ENCODE data around the gene NFIC.
"Not testable (repeated sequence)": the region's sequence is repeated elsewhere in the genome, so short reads cannot be mapped to it uniquely, and the experiment has no call there.

NFIC gene

GRCh38 chr19:3451451-3451866, 85.1 kb downstream of the NFIC start:
- no peaks in the 10 kb centered on the region for H3K4me1 Mint-ChIP-seq (ENCODE audit: low read depth in 2 of 2)
- H3K36me3 Mint-ChIP-seq (ENCODE audit: insufficient read depth): peaks cover 30% of the 10 kb centered on the region
- H3K27ac Mint-ChIP-seq: peak overlapping the region in 1 of 2 donors; percentile 19
- no peak for ATAC-seq (replicated peaks)
- no peak for DNase-seq
- no peaks in the 10 kb centered on the region for H3K9me3 Mint-ChIP-seq
- H3K27me3 Mint-ChIP-seq: no peaks in the 10 kb centered on the region
- no peak overlapping the region for H3K4me3 Mint-ChIP-seq

DNA sequence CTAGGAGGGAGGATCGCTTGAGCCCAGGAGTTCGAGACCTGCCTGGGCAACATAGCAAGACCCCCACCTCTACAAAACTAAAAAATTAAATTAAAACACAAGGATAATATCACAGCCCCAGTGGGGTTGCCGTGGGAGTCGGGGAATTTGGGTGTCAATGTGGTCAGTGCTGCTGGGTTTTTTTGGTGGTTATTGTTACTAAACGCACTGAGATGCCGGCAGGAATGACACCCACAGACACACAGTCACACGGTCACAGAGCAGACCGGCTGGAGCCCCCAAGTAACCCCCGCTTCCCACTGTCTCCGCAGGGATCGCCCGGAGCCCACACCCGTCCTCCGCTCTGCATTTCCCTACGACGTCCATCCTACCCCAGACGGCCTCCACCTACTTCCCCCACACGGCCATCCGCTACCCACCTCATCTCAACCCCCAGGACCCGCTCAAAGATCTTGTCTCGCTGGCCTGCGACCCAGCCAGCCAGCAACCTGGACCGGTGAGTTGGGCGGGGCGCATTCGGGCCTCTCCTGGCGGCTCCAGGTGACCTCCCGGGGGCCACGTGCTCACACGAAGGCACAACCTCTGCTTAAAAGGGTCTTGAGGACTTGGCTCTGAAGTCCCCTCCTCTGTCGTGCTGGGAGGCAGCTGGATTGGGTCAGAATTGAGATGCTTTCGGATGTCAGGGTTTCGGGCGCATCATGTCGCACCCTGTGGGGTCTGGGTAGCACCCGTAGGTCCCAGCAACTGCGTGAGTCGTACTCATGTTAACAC, 86.0 kb downstream of the NFIC start:
- Mint-ChIP-seq H3K4me1 (ENCODE audit: low read depth in 2 of 2) (peaks cover 0 to 3% of the 10 kb centered on the region in 2 donors), H3K27ac (no peak overlapping the region), H3K9me3 (no peaks in the 10 kb centered on the region), H3K4me3 (no peak overlapping the region), H3K36me3 (ENCODE audit: insufficient read depth) (peaks cover 30% of the 10 kb centered on the region), H3K27me3 (no peaks in the 10 kb centered on the region)
- DNase-seq (no peak), ATAC-seq (replicated peaks) (no peak)

DNA sequence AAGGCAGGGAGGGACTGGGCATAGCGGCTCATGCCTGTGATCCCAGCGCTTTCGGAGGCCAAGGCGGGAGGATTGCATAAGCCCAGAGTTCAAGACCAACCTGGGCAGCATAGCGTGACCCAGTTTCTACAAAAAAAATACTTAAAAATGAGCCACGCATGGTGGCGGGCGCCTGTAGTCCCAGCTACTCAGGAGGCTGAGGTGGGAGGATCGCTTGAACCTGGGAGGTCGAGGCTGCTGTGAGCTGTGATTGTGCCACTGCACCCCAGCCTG, 86.5 kb downstream of the NFIC start:
- H3K4me1 Mint-ChIP-seq (ENCODE audit: low read depth in 2 of 2); H3K27ac Mint-ChIP-seq; H3K27me3 Mint-ChIP-seq; H3K9me3 Mint-ChIP-seq; DNase-seq; ATAC-seq (replicated peaks); H3K4me3 Mint-ChIP-seq: not testable (repeated sequence)
- H3K36me3 Mint-ChIP-seq (ENCODE audit: insufficient read depth): peaks cover 30% of the 10 kb centered on the region

DNA sequence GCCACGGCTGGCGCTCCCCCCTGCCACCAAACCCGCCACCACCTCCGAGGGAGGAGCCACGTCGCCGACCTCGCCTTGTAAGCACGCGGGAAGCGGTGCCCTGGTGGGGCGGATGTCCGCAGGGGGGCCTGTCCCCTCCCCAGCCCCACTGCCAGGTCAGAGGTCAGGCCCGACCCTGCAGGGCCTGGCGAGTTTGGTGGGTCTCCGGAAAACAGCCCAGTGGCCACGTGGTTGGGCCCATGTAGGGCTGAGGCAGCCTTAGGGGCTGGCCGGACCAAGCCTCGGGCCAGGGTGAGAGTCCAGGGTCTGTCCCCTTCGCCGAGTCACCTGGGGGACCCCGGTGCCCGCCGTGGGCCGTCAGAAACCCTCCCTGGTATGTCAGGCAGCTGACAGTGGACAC, 87.5 kb downstream of the NFIC start:
- Mint-ChIP-seq H3K4me3 (no peak overlapping the region), H3K9me3 (no peaks in the 10 kb centered on the region), H3K27ac (no peak overlapping the region), H3K36me3 (ENCODE audit: insufficient read depth) (peaks cover 30% of the 10 kb centered on the region), H3K4me1 (ENCODE audit: low read depth in 2 of 2) (peaks cover 0 to 3% of the 10 kb centered on the region in 2 donors), H3K27me3 (no peaks in the 10 kb centered on the region)
- no peak for DNase-seq
- no peak for ATAC-seq (replicated peaks)

GRCh38 chr19:3454656-3455392, 88.4 kb downstream of the NFIC start:
- Mint-ChIP-seq H3K27me3 (no peaks in the 10 kb centered on the region), H3K27ac (no peak overlapping the region), H3K4me3 (no peak overlapping the region), H3K36me3 (ENCODE audit: insufficient read depth) (peaks cover 23% of the 10 kb centered on the region), H3K4me1 (ENCODE audit: low read depth in 2 of 2) (peaks cover 0 to 4% of the 10 kb centered on the region in 2 donors), H3K9me3 (no peaks in the 10 kb centered on the region)
- no peak for DNase-seq
- no peak for ATAC-seq (replicated peaks)

DNA sequence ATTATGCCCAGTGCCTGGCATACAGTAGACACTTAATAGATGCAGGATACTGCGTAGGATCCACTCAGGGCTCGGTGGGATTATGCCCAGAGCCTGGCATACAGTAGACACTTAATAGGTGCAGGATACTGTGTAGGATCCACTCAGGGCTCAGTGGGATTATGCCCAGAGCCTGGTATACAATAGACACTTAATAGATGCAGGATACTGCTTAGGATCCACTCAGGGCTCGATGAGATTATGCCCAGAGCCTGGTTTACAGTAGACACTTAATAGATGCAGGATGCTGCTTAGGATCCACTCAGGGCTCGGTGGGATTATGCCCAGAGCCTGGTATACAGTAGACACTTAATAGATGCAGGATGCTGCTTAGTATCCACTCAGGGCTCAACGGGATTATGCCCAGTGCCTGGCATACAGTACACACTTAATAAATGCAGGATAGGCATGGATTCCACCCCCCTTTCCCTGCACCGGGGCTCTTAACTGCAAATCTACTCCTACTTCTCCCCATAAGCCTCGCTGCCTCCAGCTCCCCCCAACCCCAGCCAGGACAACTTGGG, 89.1 kb downstream of the NFIC start:
- peaks cover 0 to 4% of the 10 kb centered on the region in 2 donors for H3K4me1 Mint-ChIP-seq (ENCODE audit: low read depth in 2 of 2)
- no peak for ATAC-seq (replicated peaks)
- H3K9me3 Mint-ChIP-seq: no peaks in the 10 kb centered on the region

DNA sequence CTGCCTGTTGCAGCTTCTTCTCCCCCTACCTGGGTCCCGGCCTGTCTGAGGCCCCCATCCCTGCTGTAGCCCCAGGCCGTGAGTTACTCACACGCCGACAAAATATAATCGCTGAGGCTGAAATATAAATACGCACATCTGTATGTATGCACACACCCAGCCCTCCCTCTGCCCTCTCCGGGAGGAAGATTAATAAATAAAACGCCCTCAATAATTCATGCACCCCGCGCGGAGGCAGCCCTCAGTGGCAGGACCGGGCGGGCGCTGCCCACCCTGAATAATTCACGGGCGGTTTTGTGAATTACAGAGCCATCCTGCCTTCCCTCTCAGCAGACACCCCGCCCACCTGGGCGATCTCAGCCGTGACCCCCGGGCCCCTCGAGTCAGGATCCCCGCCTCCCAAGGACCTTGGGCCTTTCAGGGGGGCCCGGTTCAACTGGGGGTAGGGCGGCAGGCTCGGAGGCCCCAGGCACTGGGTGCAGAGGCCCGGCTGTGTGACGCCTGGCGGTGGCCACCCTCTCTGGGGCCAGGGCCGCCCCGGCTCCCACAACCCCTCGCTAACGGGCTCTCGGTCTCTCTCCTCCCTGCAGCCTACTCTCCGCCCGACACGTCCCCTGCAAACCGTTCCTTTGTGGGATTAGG, 89.7 kb downstream of the NFIC start:
- no peaks in the 10 kb centered on the region for H3K27me3 Mint-ChIP-seq
- H3K4me3 Mint-ChIP-seq: no peak overlapping the region
- no peaks in the 10 kb centered on the region for H3K9me3 Mint-ChIP-seq
- peaks cover 0 to 4% of the 10 kb centered on the region in 2 donors for H3K4me1 Mint-ChIP-seq (ENCODE audit: low read depth in 2 of 2)
- H3K27ac Mint-ChIP-seq: no peak overlapping the region
- DNase-seq (no peak), ATAC-seq (replicated peaks) (no peak)
- H3K36me3 Mint-ChIP-seq (ENCODE audit: insufficient read depth): peaks cover 20% of the 10 kb centered on the region

More for the DNA sequence above, 89.1 kb downstream of the NFIC start:
- Mint-ChIP-seq H3K27ac (no peak overlapping the region), H3K36me3 (ENCODE audit: insufficient read depth) (peaks cover 20% of the 10 kb centered on the region), H3K27me3 (no peaks in the 10 kb centered on the region), H3K4me3 (no peak overlapping the region)
- DNase-seq: no peak

GRCh38 chr19:3456925-3457527, 90.6 kb downstream of the NFIC start:
- Mint-ChIP-seq H3K4me1 (ENCODE audit: low read depth in 2 of 2) (peaks cover 0 to 4% of the 10 kb centered on the region in 2 donors), H3K9me3 (no peaks in the 10 kb centered on the region), H3K36me3 (ENCODE audit: insufficient read depth) (peaks cover 14% of the 10 kb centered on the region), H3K27ac (no peak overlapping the region), H3K27me3 (no peaks in the 10 kb centered on the region), H3K4me3 (no peak overlapping the region)
- no peak for DNase-seq
- no peak for ATAC-seq (replicated peaks)

GRCh38 chr19:3457528-3458228, 91.3 kb downstream of the NFIC start:
- H3K36me3 Mint-ChIP-seq (ENCODE audit: insufficient read depth): peaks cover 11% of the 10 kb centered on the region
- no peak for DNase-seq
- no peak for ATAC-seq (replicated peaks)
- H3K4me3 Mint-ChIP-seq: no peak overlapping the region
- H3K27me3 Mint-ChIP-seq: no peaks in the 10 kb centered on the region
- H3K27ac Mint-ChIP-seq: no peak overlapping the region
- peaks cover 0 to 4% of the 10 kb centered on the region in 2 donors for H3K4me1 Mint-ChIP-seq (ENCODE audit: low read depth in 2 of 2)
- no peaks in the 10 kb centered on the region for H3K9me3 Mint-ChIP-seq

- no peak for DNase-seq
Measured at GRCh38 chr19:3458229-3459088, 92.1 kb downstream of the NFIC start.

DNA sequence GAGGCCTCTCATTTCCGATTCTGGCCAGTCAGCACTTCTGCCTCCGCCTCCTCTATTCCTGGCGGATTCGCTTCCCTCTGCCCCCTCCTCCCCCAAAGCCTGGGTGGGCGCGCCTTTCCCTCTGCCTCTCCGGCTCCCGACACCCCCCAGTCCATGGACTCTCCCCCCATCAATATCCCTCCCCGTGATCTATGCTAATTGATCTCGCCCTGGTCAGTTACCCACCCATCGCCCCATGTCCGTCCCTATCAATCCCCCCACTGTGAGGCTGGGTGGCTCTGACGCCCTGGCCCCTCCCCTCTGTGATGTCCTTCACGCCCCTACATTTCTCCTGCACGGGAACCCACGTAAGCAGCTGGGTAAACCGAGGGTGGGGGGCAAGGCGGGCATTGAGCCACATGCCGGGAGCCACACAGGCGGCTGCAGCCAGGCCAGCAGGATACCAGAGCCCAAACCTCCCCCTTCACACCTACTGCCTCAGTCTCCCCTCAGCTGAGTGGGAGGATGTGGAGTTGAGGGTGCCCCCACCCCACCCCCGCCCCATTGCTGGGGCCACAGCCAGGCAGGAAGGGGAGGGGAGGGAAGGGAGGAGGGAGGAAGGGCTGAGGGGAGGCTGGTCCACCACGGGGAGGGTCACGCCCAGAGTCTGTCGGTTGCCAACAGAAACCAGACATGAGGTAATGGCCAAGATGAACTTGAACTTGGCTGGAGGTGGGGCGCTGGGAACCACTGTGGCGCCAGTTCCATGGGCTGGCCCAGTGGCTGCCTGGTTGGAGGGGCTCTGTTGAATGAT, 92.9 kb downstream of the NFIC start:
- Mint-ChIP-seq H3K27ac (peak overlapping the region in 1 of 2 donors; percentile 12), H3K4me1 (ENCODE audit: low read depth in 2 of 2) (peaks cover 0 to 4% of the 10 kb centered on the region in 2 donors), H3K36me3 (ENCODE audit: insufficient read depth) (peaks cover 3% of the 10 kb centered on the region), H3K4me3 (no peak overlapping the region), H3K9me3 (no peaks in the 10 kb centered on the region), H3K27me3 (no peaks in the 10 kb centered on the region)
- DNase-seq: no peak
- peak; percentile 39 for ATAC-seq (replicated peaks)

More at GRCh38 chr19:3458229-3459088, 92.1 kb downstream of the NFIC start:
- H3K9me3 Mint-ChIP-seq: no peaks in the 10 kb centered on the region
- no peaks in the 10 kb centered on the region for H3K27me3 Mint-ChIP-seq
- H3K36me3 Mint-ChIP-seq (ENCODE audit: insufficient read depth): peaks cover 3% of the 10 kb centered on the region
- ATAC-seq (replicated peaks): no peak
- peak overlapping the region in 1 of 2 donors; percentile 12 for H3K27ac Mint-ChIP-seq
- H3K4me1 Mint-ChIP-seq (ENCODE audit: low read depth in 2 of 2): peaks cover 0 to 4% of the 10 kb centered on the region in 2 donors
- H3K4me3 Mint-ChIP-seq: no peak overlapping the region
